Retinal pigment epithelial cell (primary cell): ENCODE data around the gene ABCC6.
"Not testable (repeated sequence)": the region's sequence is repeated elsewhere in the genome, so short reads cannot be mapped to it uniquely, and the experiment has no call there.

Source experiments
- DNase-seq: peaks from one replicate; pipeline ENCODE4 v3.0.0-alpha.2; 2010; ENCODE audit warnings: low read depth
- H3K4me3 ChIP-seq: 2 replicates; pipeline ENCODE4 v1.5.1; 2011; ENCODE audit warnings: mild to moderate bottlenecking, low read length, control low read depth, moderate library complexity
- CTCF ChIP-seq: conservative IDR thresholded peaks from 2 replicates; pipeline ENCODE4 v1.5.1; 2011; ENCODE audit warnings: low read depth, low read length, control low read depth, inconsistent platforms

The ABCC6 gene

GRCh38 chr16:16163109-16163508, 60.2 kb downstream of the ABCC6 start:
- TF ChIP-seq CTCF, result no peak
- H3K4me3 ChIP-seq, result no peak overlapping the region
- no peak for DNase-seq

- H3K4me3 ChIP-seq, result no peak overlapping the region
- TF ChIP-seq CTCF, result no peak
- DNase-seq, result no peak
These were observed 60.7 kb downstream of the ABCC6 start for GRCh38 chr16:16162591-16162990.

- not testable (repeated sequence) for DNase-seq
These were observed 61.5 kb downstream of the ABCC6 start for GRCh38 chr16:16161840-16162239.

GRCh38 chr16:16161319-16161718, 62.0 kb downstream of the ABCC6 start:
- no peak for TF ChIP-seq CTCF
- H3K4me3 ChIP-seq, result no peak overlapping the region
- no peak for DNase-seq

More at GRCh38 chr16:16161840-16162239, 61.5 kb downstream of the ABCC6 start:
- not testable (repeated sequence) for H3K4me3 ChIP-seq

GRCh38 chr16:16159662-16160061, 63.6 kb downstream of the ABCC6 start:
- no peak overlapping the region for H3K4me3 ChIP-seq
- no peak for DNase-seq
- TF ChIP-seq CTCF, result no peak

GRCh38 chr16:16158741-16159374, 64.4 kb downstream of the ABCC6 start:
- no peak overlapping the region for H3K4me3 ChIP-seq
- no peak for DNase-seq
- no peak for TF ChIP-seq CTCF

- no peak for TF ChIP-seq CTCF
- no peak for DNase-seq
- H3K4me3 ChIP-seq, result no peak overlapping the region
These were observed 65.1 kb downstream of the ABCC6 start for GRCh38 chr16:16158082-16158658.

GRCh38 chr16:16157166-16157565, 66.1 kb downstream of the ABCC6 start:
- no peak for DNase-seq
- TF ChIP-seq CTCF, result no peak
- no peak overlapping the region for H3K4me3 ChIP-seq
